ENCODE data around the gene ATXN1.

Gene ATXN1

GRCh38 chr6:16361121-16361520, 400.1 kb downstream of the ATXN1 start:
- H3K18ac ChIP-seq (ENCODE audit: low read depth in 1 of 2, low read length in 2 of 2), result no peak overlapping the region
- H3K27me3 ChIP-seq (ENCODE audit: control insufficient read depth in 1 of 2, insufficient read depth in 1 of 2, low read length in 2 of 2), result no peaks in the 10 kb centered on the region
- H2BK12ac ChIP-seq (ENCODE audit: low read length in 2 of 2), result no peak overlapping the region

GRCh38 chr6:16360365-16360764, 400.9 kb downstream of the ATXN1 start:
- Histone ChIP-seq H3K23ac (ENCODE audit: low read length in 2 of 2) (no peak overlapping the region), H3K18ac (ENCODE audit: low read depth in 1 of 2, low read length in 2 of 2) (no peak overlapping the region), H3K9me3 (ENCODE audit: control insufficient read depth, low read length) (no peaks in the 10 kb centered on the region), H3K36me3 (ENCODE audit: control insufficient read depth in 1 of 2, insufficient read depth in 2 of 2, low read depth in 1 of 2, low read length in 2 of 2) (peaks cover 5 to 7% of the 10 kb centered on the region in 2 experiments), H2BK12ac (ENCODE audit: low read length in 2 of 2) (no peak overlapping the region), H3K4ac (ENCODE audit: low read depth in 1 of 2, low read length in 2 of 2) (no peak overlapping the region), H3K4me1 (ENCODE audit: control insufficient read depth, insufficient read depth, low read depth, low read length) (peaks cover 2% of the 10 kb centered on the region), H3K79me1 (replicated peaks; ENCODE audit: low read length, poor library complexity, severe bottlenecking) (peaks cover 9% of the 10 kb centered on the region), H3K9ac (ENCODE audit: low read length) (no peak overlapping the region), H4K91ac (ENCODE audit: low read length) (no peak overlapping the region), H4K8ac (ENCODE audit: low read length) (no peak overlapping the region), H3K4me2 (ENCODE audit: low read length, poor library complexity, severe bottlenecking) (no peak overlapping the region), H2AFZ (ENCODE audit: low read depth, low read length) (no peak overlapping the region), H2BK15ac (ENCODE audit: low read depth, poor library complexity, severe bottlenecking) (no peak overlapping the region), H2BK5ac (ENCODE audit: low read depth, low read length, poor library complexity, severe bottlenecking) (no peak overlapping the region), H3K14ac (ENCODE audit: low read length in 2 of 2) (no peak overlapping the region), H2AK5ac (ENCODE audit: low read length, severe bottlenecking) (no peak overlapping the region), H3K27ac (ENCODE audit: low read length, poor library complexity, severe bottlenecking) (no peak overlapping the region), H3K27me3 (ENCODE audit: control insufficient read depth in 1 of 2, insufficient read depth in 1 of 2, low read length in 2 of 2) (no peaks in the 10 kb centered on the region), H2BK120ac (ENCODE audit: low read depth, low read length) (no peak overlapping the region), H3K4me3 (ENCODE audit: insufficient read depth in 1 of 2, low read depth in 1 of 2, low read length in 2 of 2) (no peak overlapping the region)
- DNase-seq, result no peak
- WGBS, result 86% methylated on average over 1 of the region's 3 CpGs

More at GRCh38 chr6:16361121-16361520, 400.1 kb downstream of the ATXN1 start:
- Histone ChIP-seq H2AFZ (ENCODE audit: low read depth, low read length) (no peak overlapping the region), H2BK5ac (ENCODE audit: low read depth, low read length, poor library complexity, severe bottlenecking) (no peak overlapping the region), H3K79me1 (replicated peaks; ENCODE audit: low read length, poor library complexity, severe bottlenecking) (peaks cover 10% of the 10 kb centered on the region), H3K4me3 (ENCODE audit: insufficient read depth in 1 of 2, low read depth in 1 of 2, low read length in 2 of 2) (no peak overlapping the region), H3K27ac (ENCODE audit: low read length, poor library complexity, severe bottlenecking) (no peak overlapping the region), H3K36me3 (ENCODE audit: control insufficient read depth in 1 of 2, insufficient read depth in 2 of 2, low read depth in 1 of 2, low read length in 2 of 2) (peaks cover 5 to 7% of the 10 kb centered on the region in 2 experiments), H4K91ac (ENCODE audit: low read length) (no peak overlapping the region), H2BK120ac (ENCODE audit: low read depth, low read length) (no peak overlapping the region), H3K9ac (ENCODE audit: low read length) (no peak overlapping the region), H4K8ac (ENCODE audit: low read length) (no peak overlapping the region), H2BK15ac (ENCODE audit: low read depth, poor library complexity, severe bottlenecking) (no peak overlapping the region), H3K23ac (ENCODE audit: low read length in 2 of 2) (no peak overlapping the region), H3K4me1 (ENCODE audit: control insufficient read depth, insufficient read depth, low read depth, low read length) (no peaks in the 10 kb centered on the region), H2AK5ac (ENCODE audit: low read length, severe bottlenecking) (no peak overlapping the region), H3K9me3 (ENCODE audit: control insufficient read depth, low read length) (no peaks in the 10 kb centered on the region), H3K4me2 (ENCODE audit: low read length, poor library complexity, severe bottlenecking) (no peak overlapping the region), H3K14ac (ENCODE audit: low read length in 2 of 2) (no peak overlapping the region), H3K4ac (ENCODE audit: low read depth in 1 of 2, low read length in 2 of 2) (no peak overlapping the region)
- WGBS, result 95% methylated on average over 3 of the region's 4 CpGs
- no peak for DNase-seq

GRCh38 chr6:16359563-16359962, 401.7 kb downstream of the ATXN1 start:
- H3K27me3 ChIP-seq (ENCODE audit: control insufficient read depth in 1 of 2, insufficient read depth in 1 of 2, low read length in 2 of 2), result no peaks in the 10 kb centered on the region
- no peak overlapping the region for H2BK15ac ChIP-seq (ENCODE audit: low read depth, poor library complexity, severe bottlenecking)
- H3K23ac ChIP-seq (ENCODE audit: low read length in 2 of 2), result no peak overlapping the region
- no peak overlapping the region for H3K4me2 ChIP-seq (ENCODE audit: low read length, poor library complexity, severe bottlenecking)
- H2AK5ac ChIP-seq (ENCODE audit: low read length, severe bottlenecking), result no peak overlapping the region
- H3K14ac ChIP-seq (ENCODE audit: low read length in 2 of 2), result no peak overlapping the region
- H3K36me3 ChIP-seq (ENCODE audit: control insufficient read depth in 1 of 2, insufficient read depth in 2 of 2, low read depth in 1 of 2, low read length in 2 of 2), result peaks cover 5 to 7% of the 10 kb centered on the region in 2 experiments
- no peak overlapping the region for H3K27ac ChIP-seq (ENCODE audit: low read length, poor library complexity, severe bottlenecking)
- WGBS, result 94% methylated on average over 6 of the region's 6 CpGs
- H4K91ac ChIP-seq (ENCODE audit: low read length), result no peak overlapping the region
- no peak for DNase-seq
- no peak overlapping the region for H2BK120ac ChIP-seq (ENCODE audit: low read depth, low read length)
- H3K4me3 ChIP-seq (ENCODE audit: insufficient read depth in 1 of 2, low read depth in 1 of 2, low read length in 2 of 2), result no peak overlapping the region
- no peak overlapping the region for H4K8ac ChIP-seq (ENCODE audit: low read length)
- H2BK5ac ChIP-seq (ENCODE audit: low read depth, low read length, poor library complexity, severe bottlenecking), result no peak overlapping the region
- H3K18ac ChIP-seq (ENCODE audit: low read depth in 1 of 2, low read length in 2 of 2), result no peak overlapping the region
- no peak overlapping the region for H2AFZ ChIP-seq (ENCODE audit: low read depth, low read length)
- no peaks in the 10 kb centered on the region for H3K9me3 ChIP-seq (ENCODE audit: control insufficient read depth, low read length)
- H3K79me1 ChIP-seq (replicated peaks; ENCODE audit: low read length, poor library complexity, severe bottlenecking), result peaks cover 9% of the 10 kb centered on the region
- H3K9ac ChIP-seq (ENCODE audit: low read length), result no peak overlapping the region
- H2BK12ac ChIP-seq (ENCODE audit: low read length in 2 of 2), result no peak overlapping the region
- no peak overlapping the region for H3K4ac ChIP-seq (ENCODE audit: low read depth in 1 of 2, low read length in 2 of 2)
- peaks cover 4% of the 10 kb centered on the region for H3K4me1 ChIP-seq (ENCODE audit: control insufficient read depth, insufficient read depth, low read depth, low read length)

GRCh38 chr6:16358531-16359138, 402.6 kb downstream of the ATXN1 start:
- Histone ChIP-seq H3K36me3 (ENCODE audit: control insufficient read depth in 1 of 2, insufficient read depth in 2 of 2, low read depth in 1 of 2, low read length in 2 of 2) (peaks cover 5 to 7% of the 10 kb centered on the region in 2 experiments), H3K4me3 (ENCODE audit: insufficient read depth in 1 of 2, low read depth in 1 of 2, low read length in 2 of 2) (no peak overlapping the region), H3K4ac (ENCODE audit: low read depth in 1 of 2, low read length in 2 of 2) (no peak overlapping the region), H3K23ac (ENCODE audit: low read length in 2 of 2) (no peak overlapping the region), H2BK15ac (ENCODE audit: low read depth, poor library complexity, severe bottlenecking) (no peak overlapping the region), H2BK12ac (ENCODE audit: low read length in 2 of 2) (peak overlapping the region in 1 of 2 experiments; percentile 39), H3K27me3 (ENCODE audit: control insufficient read depth in 1 of 2, insufficient read depth in 1 of 2, low read length in 2 of 2) (no peaks in the 10 kb centered on the region), H3K27ac (ENCODE audit: low read length, poor library complexity, severe bottlenecking) (no peak overlapping the region), H3K79me1 (replicated peaks; ENCODE audit: low read length, poor library complexity, severe bottlenecking) (peaks cover 11% of the 10 kb centered on the region), H3K4me1 (ENCODE audit: control insufficient read depth, insufficient read depth, low read depth, low read length) (peaks cover 4% of the 10 kb centered on the region), H3K18ac (ENCODE audit: low read depth in 1 of 2, low read length in 2 of 2) (peak overlapping the region in 1 of 2 experiments; percentile 5), H2AK5ac (ENCODE audit: low read length, severe bottlenecking) (no peak overlapping the region), H3K9ac (ENCODE audit: low read length) (no peak overlapping the region), H3K4me2 (ENCODE audit: low read length, poor library complexity, severe bottlenecking) (no peak overlapping the region), H4K8ac (ENCODE audit: low read length) (peak overlapping the region; percentile 19), H3K9me3 (ENCODE audit: control insufficient read depth, low read length) (no peaks in the 10 kb centered on the region), H4K91ac (ENCODE audit: low read length) (no peak overlapping the region), H3K14ac (ENCODE audit: low read length in 2 of 2) (peak overlapping the region in 1 of 2 experiments; percentile 57), H2BK5ac (ENCODE audit: low read depth, low read length, poor library complexity, severe bottlenecking) (no peak overlapping the region), H2BK120ac (ENCODE audit: low read depth, low read length) (no peak overlapping the region), H2AFZ (ENCODE audit: low read depth, low read length) (no peak overlapping the region)
- WGBS, result 81% methylated on average over 17 of the region's 18 CpGs
- no peak for DNase-seq
